Right ventricle myocardium superior (tissue), 1 donor: ENCODE data around the gene CCNYL1. TPM values are rescaled to one million over a fixed set of nuclear protein-coding genes. Genes with fewer than 3 reads are reported as not detected.

ENCODE experiments used
- ATAC-seq: fragments of 200-7000 bp; cut with Tn5 transposase; one replicate; pipeline ENCODE4 v1.9.1; 2020; ENCODE audit warnings: mild to moderate bottlenecking; ENCODE audit not compliant: poor library complexity
- DNase-seq: peaks from one replicate; pipeline ENCODE4 v3.0.0-alpha.2; 2020
- intact Hi-C: fragments of 100-400 bp; cut with DNase I; formaldehyde crosslinking; loops from one replicate; pipeline ENCODE4 v1.11.2; 2022
- total RNA-seq: library from RNA; stranded (reverse); fragmentation: NEBNext Ultra II Directional; extraction: Animal tissue kit (Norgen Biotek cat#: 25700); gene quantifications from one replicate; pipeline ENCODE4 v1.2.1, GENCODE V29; 2021
- donor health status: DM: no; HTN: yes; CAD: no; lungs with severe emphysema.

The CCNYL1 gene
- total RNA-seq, 1 donor from 2014 or later = 8.9 TPM

DNA sequence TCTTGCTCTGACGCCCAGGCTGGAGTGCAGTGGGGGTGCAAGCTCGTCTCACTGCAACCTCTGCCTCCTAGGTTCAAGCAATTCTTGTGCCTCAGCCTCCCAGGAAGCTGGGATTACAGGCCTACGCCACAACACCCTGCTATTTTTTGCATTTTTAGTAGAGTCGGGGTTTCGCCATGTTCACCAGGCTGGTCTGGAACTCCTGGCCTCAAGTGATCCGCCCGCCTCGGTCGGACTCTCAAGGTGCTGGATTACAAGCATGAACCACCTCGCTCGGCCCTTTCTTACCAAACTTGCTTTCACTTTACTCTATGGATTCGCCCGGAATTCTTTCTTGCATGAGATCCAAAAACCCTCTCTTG, 61.4 kb downstream of the CCNYL1 start:
- no peak for ATAC-seq
- intact Hi-C loops = no loop called here

DNA sequence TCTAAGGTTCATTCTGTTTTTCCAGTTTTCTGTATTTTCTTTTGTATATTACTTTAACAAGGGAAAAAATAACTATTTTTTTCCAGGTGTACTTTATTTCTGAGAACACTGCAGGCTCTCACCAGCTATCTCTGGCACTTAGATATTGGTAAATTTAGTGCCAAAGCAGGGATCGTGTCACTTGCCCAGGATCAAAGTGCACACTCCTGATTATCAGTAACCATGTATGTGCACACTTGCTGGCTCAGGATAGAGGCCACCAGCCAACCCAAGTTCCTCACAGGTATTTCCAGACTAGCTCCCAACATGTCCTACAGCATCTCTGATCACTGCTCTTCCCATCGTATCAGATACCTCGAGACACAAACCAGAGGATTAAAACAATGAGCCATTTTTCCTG, 64.0 kb downstream of the CCNYL1 start:
- ATAC-seq (no peak), DNase-seq (no peak)
- intact Hi-C loops = no loop called here

More for the DNA sequence above, 61.4 kb downstream of the CCNYL1 start:
- DNase-seq = no peak

DNA sequence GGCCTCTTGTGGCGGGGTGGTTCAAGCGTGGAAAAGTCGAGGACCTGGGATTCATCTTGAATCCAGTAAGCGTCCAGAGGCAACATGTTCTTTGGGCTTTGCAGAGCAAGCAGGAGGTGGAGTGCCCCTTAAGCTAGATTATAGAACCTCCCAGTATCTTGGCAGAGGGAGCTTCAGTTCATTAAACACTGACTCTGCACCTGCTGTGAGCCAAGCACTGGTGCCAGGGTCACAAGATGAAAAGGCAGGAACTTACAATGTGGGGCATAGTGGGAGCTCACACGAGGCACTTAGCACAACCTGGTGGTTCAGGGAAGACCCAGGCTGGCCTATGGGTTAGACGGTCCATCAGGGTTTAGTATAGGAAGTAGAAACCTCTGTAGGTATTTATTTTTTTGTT, 65.7 kb downstream of the CCNYL1 start:
- intact Hi-C loops = no loop called here
- DNase-seq (no peak), ATAC-seq (no peak)

DNA sequence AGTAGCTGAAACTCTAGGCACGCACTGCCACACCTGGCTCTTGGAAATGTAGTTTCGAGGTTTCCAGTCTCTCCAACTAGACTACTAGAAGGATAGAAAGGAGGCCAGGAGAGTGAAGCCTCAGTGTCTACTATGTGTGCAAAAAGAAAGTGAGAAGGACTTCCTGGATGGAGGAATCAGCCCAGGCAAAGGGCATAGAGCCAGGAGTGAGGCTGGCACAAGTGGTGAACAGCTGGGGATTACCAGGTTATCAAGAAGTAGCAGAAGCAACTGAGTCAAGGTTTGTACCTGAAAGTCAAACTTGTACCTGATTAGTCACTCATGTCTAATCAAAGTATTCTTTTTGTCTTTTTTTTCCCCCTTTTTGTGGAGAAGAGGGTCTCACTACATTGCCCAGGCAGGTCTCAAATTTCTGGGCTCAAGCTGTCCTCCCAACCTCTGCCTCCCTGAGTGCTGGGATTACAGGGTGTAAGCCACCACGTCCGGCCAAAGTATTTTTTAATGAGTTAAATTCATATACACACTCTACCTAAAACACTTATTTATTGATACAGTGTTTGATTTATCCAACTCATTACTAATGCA, 67.0 kb downstream of the CCNYL1 start:
- no peak for ATAC-seq
- no peak for DNase-seq
- intact Hi-C loops = no loop called here

DNA sequence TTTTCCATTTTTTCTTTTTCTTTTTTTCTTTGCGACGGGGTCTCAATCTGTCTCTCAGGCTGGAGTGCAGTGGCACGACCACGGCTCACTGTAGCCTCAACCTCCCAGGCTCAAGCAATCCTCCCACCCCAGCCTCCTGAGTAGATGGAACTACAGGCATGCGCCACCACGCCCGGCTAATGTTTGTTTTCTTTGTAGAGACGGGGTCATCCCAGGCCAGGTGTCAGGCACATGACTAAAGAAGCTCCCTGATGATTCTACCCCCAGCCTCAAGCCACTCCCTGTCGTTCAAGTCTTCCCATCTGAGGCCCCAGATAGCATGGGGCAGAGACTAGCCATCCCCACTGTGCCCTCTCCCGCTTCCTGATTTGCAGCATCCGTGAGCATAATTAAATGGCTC, 68.1 kb downstream of the CCNYL1 start:
- intact Hi-C loops = no loop called here
- ATAC-seq = no peak
- DNase-seq = no peak

DNA sequence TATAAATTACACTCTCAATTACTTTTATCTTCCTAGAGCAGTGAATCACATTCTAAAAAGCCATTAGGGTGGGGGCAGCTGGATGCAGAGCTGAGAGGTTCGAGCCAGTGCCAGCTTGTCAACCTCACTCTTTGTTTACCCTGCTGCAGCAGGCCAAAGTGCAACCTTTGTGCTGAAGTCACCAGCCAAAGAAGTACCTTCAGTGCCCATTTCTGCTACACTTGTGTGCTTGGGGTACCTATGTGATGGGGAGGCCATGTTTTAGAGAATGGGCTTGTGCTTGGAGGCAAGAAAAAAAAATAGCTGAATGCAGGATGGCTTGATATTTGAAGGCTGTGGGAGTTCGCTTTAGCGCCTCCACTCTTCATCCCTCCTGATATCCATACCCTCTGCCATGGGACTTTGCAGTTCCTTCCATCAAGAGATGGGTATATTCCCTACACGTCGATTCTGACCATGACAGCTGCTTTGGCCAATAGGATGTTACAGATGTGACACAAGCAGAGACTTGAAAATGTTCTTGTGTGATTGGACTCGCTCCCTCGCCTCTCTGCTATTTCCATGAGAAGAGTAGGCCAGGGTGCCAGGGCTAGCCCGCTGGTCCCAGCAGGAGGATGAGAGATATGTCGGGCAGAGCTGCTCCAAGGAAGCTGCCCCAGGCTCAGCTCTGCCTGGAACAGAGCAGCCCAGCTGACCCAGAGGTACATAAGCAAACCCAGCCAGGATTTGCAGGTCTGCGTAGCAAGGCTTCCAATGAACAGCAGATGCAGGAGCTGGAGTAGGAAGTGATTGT, 71.0 kb downstream of the CCNYL1 start:
- DNase-seq (no peak), ATAC-seq (no peak)
- intact Hi-C loops = no loop called here

DNA sequence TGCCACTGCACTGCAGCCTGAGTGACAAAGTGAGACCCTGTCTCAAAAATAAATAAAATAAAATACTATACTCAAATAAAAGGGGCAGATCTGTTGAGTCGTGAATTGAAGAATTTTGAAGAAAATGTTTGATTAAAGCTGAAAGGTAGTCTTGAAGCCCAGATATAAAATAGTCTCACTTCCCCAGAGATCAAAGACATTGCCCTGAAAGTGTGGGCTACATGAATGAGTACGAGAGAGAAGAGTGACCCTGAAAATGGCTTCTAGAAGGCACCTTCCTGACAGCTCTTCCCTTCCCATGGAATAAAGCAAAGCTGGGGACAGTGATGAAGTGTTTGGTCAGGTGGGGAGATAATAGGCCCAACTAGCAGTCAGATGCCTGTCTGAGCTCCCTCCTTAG, 72.1 kb downstream of the CCNYL1 start:
- intact Hi-C loops = no loop called here
- ATAC-seq = no peak
- DNase-seq = no peak

DNA sequence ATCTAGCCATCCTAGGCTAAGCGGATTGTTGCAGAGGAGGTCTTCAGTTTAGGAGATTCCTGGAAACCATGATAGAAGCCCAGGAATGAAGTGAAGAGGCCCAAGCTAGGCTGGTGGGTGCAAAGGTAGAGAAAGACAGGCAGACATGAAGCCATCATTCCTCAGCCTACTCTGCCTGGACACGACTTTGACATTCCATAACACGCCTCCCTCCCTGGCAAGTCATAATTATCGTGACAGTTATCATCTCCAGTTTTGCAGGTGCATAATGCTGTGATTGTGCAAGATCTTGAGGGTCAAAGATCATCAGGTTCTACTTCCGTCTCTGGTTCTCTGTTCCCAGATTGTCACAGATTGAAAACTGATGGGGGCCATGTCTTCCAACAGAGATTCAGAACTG, 73.5 kb downstream of the CCNYL1 start:
- DNase-seq = no peak
- intact Hi-C loops = no loop called here
- no peak for ATAC-seq

DNA sequence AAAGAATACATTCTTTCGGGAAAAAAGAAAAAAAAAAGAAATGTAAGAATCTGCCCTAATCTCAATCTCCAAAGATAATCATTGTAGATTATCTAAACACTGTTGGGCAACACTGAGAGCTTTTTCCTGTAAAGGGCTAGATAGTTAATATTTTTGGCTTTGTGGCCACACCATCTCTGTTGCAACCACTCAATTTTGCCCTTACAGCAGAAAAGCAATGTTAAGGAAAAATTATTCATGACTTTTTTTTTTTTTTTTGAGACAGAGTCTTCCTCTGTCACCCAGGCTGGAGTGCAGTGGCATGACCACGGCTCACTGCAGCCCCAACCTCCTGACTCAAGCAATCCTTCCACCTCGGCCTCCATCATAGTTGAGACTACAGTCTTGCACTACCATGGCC, 75.6 kb downstream of the CCNYL1 start:
- peak; percentile 43 for ATAC-seq
- intact Hi-C loops = no loop called here
- DNase-seq = no peak

DNA sequence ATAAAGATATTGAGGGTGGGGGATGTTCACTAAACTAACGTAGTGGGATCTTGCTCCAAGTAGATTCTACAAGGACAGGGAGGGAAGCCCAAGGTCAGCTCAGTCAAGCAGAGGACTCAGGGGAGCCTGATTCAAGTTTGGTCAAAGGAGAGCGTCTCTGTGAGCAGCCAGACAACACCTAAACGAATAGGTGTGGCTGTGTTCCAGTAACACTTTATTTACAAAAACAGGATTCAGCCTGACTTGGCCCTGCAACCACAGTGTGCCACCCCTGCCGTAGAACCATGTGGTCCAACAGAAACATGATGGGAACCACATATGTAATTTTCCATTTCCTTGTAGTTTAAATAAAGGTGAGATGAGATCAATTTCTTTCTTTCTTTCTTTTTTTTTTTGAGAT, 76.4 kb downstream of the CCNYL1 start:
- ATAC-seq (no peak), DNase-seq (no peak)
- intact Hi-C loops = no loop called here

DNA sequence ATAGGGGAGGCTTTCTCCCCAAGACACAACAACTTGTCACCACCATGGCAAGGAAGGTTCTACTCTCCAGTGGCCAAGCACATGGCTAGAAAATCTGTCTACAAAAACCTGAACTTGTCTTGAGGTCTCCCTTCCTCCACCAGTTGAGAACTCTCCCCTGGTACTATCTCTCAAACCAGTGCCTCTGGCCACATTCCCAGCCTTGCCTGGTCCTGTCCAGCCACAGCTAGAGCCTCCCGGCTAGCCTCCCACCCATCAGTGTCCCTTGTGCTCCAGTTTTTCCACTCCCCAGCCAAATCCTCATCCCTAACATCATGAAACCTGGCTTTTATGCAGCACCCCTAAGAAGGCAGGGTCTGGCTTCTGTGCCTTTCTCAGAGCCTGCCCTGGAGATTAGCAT, 79.5 kb downstream of the CCNYL1 start:
- ATAC-seq (peak; percentile 22), DNase-seq (no peak)
- intact Hi-C loops = no loop called here

DNA sequence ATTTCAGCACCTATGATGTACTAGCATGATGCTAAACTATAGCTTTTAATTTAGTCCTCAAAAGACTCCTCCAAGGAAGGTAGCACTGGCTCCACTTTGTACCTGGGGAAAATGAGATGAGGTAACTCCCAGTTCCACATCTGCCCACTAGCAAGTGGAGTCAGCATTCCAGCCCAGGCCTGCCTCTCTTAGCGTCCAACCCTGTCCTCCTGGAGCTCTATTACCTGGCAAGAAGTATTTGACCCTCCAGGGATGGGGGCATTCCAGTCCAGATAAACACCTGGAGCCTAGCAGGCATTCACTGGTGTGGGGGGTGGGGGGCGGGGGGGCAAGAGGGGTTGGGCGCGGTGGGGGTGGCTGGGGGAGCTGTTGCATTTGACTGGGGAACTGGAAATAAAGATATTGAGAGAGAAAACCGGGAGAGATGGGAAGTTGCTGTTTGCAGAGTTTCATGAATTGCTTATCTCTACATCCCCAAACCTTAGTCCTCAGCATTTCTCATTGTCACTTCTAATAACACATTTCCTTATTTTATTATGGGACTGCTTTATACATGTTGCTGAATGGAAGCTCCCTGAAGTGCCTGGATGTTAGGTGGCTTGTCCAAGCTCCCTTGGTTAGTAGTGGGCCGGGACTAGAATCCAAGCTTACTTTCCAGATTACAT, 80.3 kb downstream of the CCNYL1 start:
- intact Hi-C loops = no loop called here
- no peak for ATAC-seq

DNA sequence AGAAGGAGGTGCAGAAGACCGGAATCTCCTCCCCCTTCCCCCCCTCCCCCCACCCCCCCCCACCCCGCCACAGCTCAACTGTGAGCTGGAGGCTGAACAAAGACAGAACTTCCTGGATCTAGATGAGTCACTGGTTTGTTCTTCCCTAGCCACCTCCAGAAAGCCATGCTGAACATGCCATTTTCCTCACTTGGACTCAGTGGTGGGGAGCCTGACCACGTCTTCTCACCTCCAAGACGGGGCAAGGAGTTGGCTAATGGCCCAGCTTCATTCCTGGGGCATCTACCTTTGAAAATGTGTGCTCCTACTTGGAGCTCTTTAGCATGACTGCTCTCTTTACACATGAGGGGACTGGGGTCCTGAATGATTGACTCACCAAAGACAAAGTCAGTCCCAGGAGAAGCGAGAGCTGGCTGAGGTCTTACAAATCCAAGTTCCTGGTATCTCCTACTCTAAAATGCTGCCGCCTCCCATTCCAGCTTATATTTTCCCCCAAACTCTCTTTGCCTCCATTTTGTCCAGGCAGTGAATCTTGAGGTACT, 80.9 kb downstream of the CCNYL1 start:
- no peak for ATAC-seq
- intact Hi-C loops = no loop called here
- no peak for DNase-seq

More for the DNA sequence above, 80.3 kb downstream of the CCNYL1 start:
- DNase-seq = no peak

DNA sequence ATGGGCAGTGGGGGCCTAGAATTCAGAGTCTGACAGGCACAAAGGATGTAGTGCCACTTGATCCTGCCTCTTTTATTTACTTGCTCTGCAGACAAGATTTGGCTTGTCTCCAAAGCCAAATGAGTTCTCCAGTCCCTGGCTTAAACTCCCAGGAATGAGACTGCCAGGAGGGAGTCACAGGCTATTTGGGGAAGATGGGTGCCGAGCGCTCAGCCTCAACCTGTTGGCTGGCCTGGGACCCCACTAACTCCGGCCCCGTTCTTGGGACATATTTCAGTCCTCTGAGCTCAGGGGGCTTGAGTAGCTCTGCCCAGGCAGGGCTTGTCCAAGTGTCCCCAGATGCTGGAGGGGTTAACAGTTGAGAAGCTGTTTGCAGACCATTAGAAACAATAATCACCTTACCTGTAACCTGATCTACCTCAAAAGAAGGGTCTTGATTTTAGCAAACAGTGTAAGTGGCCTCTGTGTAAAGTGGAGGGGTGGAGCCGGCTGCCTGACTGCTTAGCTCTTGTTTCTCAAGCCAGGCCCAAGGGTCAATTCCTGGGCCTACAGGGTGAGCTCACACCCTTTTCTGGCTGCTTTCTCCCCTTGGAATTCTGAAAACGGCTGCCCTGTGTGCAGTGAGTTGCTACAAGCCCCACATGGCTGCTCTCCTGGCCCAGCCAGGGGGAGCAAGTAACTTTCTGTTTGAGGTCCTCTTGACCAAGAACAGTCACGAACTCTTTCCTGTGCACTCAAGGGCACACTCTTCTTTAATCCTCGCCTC, 85.3 kb downstream of the CCNYL1 start:
- intact Hi-C loops = no loop called here
- DNase-seq (no peak), ATAC-seq (peak; percentile 87)

DNA sequence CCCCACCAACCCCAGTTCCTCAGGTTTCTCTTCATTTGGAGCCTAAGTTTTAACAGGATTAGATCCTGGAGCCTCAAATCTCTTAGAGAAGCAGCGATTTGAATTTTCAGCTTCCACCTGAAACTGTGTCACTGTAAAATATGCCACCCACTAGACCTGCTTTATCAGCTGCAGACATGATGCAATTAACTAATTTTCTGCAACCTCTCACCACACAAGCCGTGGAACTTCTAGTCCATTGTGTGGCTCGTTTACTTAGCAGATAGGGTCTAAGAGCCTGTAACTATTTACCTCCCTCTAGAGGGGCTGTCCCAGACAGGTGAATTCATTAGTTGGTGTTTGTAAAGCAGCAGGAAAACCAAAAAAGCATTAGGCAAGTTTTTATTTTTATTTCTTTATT, 89.8 kb downstream of the CCNYL1 start:
- intact Hi-C loops = no loop called here
- DNase-seq = no peak
- no peak for ATAC-seq

DNA sequence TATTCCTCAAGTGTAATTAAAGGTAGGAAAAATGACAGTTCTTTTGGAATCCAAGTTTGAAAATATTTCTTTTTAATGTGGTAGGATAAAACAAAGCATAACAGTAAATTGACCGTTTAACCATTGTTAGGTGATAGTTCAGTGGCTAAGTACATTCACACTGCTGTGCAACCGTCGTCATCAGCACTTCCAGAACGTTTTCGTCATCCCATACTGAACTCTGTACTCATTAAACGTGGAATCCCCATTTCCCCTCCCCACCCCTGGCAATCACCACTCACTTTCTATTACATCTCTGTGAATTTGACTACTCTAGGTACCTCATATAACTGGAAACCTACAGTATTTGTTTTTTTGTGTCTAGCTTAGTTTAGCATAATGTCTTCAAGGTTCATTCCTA, 91.2 kb downstream of the CCNYL1 start:
- intact Hi-C loops = no loop called here
- ATAC-seq = no peak
- DNase-seq = no peak
